GM19025 (cell line): Measurements from ENCODE around the gene FNBP1.

Experiments used
- ATAC-seq: cut with Tn5 transposase; IDR thresholded peaks from one replicate; pipeline ENCODE4 v1.9.1; 2021; ENCODE audit warnings: mild to moderate bottlenecking, low read depth, moderate library complexity; ENCODE audit not compliant: unreplicated experiment

Gene FNBP1

DNA sequence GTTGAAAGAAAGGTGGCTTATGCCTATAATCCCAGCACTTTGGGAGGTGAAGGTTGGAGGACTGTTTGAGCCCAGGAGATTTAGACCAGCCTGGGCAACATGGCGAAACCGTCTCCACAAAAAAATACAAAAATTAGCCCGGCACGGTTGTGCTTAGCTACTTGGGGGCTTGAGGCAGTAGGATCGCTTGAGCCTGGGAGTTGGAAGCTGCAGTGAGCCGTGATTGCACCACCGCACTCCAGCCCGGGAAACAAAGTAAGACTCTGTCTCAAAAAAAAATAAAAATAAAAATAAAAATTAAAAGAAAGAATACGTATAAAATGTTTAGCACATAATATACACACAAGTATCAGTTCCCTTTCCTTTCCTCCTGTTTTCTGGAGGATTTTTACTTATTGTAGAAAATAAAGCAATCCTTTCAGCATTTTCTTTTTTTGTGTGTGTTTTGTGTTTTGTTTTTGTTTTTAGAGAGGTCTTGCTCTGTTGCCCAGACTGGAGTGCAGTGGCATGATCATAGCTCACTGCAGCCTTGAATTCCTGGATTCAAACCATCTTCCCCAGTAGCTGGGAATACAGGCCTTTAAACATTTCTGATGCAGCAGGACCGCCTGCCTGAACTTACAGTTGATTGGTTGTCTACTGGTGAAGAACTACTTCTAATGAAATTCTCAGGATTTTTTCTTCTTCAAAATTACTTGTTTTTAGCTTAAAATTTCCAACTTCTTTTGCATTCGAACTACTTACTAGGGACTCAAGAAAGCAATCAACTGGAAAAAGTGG is 6.6 kb upstream of the FNBP1 start:
- no peak for ATAC-seq

DNA sequence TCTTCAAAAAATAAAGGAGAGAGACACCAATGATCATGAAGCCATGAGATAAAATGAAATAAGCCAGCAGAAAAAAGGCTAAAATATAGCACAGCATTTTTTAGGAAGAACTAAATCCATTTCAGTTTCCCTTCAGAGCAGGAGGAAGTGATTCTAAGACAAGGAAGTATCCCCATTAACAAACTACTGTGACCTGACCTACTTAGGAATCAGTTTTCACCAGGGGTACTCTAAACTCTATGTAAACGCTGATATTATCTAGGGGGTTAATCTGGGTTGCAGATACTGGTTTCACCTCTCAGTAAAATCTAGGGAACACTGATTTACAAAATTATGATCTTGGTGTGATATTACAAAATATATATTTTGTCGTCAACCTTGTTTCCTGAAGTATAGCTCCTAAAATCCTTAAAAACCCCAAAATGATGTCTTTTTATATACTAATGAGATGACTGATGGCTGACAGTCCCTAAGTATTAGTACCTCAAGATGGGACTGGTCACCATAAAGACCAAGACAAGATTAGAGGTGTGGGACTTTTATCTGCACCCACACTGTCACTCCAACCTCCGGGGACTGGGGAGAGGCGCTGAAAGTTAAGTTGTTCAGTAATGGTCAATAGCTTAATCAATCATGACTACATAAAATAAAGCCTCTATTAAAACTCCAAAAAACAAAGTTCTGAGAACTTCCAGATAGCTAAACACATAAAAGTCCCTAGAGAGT is 2.9 kb upstream of the FNBP1 start:
- ATAC-seq, result no peak

DNA sequence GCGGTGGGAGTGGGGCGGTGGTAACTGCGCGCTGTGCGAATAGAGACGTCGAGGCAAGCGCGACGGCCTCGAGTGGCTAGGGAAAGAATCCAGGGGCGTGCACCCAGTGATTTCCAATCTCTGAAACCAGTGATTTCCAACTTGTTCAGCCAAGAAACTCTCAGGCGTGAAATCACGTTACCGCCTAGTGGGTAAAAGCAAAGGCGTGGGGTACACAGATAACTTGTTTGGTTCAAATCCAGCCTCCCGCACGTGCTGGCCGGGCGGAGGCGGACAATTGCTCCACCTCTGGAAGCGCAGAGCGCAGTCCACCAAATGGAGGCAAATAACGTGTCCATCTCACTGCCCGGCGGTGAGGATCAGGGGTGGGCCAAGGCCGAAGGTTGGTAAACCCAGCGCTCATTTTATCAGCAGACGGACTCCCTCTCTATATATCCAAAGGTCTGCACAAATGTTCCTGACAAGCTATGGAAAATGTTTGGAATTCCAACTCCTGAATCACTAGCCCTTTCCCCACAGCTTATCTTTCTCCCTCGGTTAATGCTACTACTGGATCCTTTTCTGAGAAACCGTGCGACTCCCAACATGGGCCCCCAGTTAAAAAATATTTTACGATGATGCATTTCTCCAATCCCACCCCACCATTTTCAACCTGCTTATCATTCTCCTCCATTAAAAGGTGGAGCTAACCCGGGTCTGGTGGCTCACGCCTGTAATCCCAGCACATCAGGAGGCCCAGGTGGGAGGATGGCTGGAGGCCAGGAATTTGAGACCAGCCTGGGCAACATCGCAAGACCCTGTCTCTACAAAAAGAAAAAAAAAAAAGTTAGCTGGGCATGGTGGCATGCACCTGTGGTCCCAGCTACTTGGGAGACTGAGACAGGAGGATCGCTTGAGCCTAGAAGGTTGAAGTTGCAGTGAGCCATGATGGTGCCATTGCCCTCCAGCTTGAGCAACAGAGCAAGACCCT is 950 bp upstream of the FNBP1 start:
- no peak for ATAC-seq

DNA sequence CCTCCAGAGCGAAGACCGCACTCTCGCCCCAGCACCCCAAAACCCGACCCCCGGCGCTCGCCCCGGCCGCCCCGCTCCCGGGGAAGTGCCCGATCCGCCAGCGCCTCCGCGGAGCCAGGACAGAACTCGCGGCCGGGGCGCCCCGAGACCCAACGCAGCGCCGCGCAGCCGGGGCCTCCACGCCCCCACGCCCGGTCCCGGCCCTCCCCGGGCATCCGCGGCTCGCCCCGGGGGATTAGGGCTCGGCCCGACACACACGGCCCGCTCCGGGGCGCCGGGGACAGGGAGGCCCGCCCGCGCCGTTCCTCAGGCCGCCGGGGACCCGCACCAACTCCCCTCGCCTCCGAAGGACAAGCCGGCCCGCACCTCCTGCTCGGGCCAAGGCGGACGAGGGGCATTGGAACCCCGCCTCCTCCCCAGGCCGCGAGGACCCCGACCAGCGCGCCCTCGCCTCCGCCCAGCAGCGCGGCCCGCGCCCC is 544 bp downstream of the FNBP1 start:
- ATAC-seq, result no peak

DNA sequence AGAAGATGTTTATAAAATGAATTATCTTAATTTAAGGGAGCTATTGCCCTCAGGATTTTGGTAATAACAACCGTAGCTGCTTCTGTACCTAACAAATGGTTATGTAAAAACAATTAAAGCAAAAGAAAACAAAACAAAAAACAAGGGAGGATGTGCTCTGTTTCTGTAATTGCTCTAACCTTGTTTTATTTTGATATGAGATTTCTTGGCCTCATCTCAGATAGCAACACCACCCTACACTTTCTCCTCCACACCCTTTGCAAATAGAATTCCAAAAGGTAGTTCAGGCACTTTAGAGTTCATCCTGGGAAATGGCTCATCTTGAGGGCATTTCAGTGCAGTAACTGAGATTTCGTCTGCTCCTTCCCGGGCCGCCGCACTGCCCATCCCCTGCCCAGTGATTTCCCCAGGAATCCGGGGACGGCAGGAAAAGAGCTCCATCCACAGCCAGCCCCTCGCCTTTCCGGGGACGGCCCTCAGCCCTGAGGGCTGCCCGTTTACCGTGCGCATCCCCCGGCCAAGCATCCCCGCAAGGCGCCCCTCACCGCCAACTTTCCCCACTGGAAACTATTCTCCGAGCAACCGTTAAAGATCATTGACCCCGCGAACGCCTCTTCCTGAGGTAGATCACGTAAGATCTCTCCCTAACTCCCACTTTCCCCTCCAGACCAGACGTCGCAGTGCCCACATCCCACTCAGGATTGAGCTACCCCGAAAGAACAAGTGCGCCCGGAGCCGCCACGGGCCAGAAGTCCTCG is 1.2 kb downstream of the FNBP1 start:
- no peak for ATAC-seq

DNA sequence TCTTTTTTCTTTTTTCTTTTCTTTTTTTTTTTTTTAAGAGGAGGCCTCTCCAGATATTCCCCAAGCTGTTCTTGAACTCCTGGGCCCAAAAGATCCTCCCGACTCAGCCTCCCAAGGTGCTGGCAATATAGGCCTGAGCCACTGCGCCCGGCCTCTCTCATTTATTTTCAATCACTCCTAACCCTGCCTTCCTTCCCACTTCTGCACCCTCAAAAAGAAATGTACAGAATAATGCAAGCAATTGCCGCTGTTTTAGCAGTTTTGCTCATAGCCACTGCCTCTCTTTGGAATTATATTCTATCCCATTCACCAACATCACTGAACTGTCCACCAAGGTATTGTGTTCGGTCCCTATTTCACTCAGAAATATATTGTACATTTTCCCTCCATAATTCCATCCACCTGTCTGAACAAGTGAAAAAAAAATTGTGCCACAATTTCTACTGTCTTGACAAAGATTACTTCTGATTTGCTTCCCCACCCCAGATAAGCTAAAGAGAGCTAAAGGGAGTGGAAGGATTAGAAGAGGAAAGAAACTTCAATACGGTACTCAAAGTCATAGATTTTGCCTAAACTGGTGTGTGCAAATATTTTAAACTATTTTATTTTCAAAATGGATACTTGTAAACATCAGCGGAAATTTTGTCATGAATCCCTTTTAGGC is 1.9 kb downstream of the FNBP1 start:
- ATAC-seq, result no peak

DNA sequence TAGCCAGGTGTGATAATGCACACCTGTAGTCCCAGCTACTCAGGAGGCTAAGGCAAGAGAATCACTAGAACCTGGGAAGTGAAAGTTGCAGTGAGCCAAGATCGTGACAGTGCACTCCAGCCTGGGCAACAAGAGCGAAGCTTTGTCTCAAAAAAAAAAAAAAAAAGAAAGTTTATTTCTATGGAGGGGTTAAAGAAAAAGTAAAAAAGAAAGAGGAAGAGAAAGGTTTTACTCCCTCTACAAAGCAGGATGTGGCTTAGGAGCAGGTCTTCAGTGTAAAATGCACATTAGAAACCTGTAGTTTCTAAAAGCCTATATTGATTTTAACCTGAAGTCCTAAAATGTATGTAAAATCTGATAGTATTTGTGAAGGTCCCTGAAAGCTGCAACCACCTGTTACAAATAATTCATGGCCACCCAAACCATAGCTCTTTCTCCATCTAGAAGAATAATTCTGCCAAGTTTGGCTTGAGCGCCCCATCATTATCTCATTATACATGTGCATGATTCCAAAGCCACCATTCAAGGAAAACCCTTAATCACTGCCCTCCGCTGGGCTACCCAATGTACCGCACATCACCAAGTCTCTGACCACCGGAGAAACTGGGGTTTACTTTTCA is 3.4 kb downstream of the FNBP1 start:
- ATAC-seq, result no peak

DNA sequence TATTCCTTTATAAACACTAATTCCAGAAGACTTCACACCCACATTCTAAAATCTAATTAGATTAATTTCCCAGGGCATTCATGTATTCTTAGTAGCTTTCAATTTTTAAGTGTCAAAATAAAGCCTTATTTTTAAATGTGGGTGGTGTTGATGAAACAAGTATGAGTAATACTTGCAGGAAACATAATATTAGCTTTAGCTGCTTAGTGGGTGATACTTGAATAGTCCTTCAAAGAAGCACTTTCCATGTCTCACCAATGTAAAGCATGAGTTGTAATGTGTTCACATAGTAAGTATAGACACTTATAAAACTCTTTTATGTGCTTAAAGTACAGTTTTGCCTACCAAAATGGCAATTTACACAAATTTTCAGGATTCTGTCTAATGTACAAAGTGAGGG is 6.9 kb downstream of the FNBP1 start:
- ATAC-seq, result no peak

DNA sequence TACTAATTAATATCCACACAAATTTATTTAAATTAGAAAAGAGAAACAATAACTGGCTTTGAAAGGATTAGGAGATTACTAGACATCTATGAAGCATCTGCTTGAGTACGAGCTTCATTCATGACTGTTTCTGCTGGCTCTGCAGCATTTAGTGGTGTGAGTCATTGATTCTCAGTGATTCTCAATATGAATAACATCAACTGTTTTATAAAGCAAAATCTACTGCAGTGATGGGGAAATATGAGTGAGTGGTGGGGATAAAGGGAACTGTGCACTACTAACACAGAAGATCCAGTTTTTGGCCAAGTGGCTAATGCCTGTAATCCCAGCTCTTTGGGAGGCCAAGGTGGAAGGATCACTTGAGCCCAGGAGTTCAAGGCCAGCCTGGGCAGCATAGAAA is 8.4 kb downstream of the FNBP1 start:
- no peak for ATAC-seq

DNA sequence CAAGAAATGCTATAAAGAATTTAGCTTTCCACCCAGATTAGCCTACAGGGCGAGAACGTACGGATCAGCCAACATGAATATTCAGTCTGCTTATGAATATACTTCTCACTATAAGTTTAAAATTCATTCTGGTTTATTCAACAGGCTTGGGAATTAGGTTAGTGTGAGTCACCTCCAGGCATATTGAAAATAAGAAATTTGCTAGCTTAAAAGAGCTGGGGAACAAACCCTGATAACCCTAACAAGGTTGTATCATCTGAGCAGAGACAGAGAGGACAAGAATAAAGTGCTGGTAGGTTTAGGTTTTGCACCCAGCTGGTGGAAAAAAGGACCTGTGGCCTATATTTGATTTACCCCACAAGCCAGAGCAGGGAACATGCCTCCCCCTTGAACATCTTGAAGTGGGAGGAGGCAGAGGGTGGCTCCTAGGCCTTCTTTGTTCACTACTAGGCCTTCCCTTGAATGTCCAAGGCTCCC is 12.3 kb downstream of the FNBP1 start:
- ATAC-seq, result no peak

DNA sequence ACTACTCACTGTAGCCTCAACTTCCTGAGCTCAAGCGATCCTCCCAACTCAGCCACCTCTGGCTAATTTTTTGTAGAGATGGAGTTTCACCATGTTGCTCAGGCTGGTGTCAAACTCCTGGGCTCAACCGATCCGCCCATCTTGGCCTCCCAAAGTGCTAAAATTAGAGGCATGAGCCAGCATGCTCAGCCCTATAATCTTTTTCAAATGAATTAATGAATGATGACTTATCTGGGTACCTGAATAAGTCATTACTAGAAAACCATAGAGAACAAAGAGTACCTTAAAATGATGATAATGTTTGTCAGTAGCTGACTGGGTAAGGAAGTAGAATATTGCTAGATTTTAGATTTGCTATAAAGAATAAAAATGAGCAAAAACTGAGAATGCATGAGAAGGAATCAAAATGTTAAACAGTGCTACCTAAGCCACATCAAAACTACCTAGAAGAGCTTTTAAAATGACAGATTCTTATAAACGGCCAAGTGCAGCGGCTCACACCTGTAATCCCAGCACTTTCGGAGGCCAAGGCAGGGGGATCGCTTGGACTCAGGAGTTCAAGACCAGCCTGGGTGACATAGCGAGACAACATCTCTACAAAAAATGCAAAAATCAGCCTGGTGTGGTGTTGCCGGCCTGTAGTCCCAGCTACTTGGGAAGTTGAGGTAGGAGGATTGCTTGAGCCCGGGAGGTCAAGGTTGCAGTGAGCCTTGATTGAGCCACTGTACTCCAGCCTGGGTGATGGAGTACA is 13.6 kb downstream of the FNBP1 start:
- ATAC-seq, result no peak

DNA sequence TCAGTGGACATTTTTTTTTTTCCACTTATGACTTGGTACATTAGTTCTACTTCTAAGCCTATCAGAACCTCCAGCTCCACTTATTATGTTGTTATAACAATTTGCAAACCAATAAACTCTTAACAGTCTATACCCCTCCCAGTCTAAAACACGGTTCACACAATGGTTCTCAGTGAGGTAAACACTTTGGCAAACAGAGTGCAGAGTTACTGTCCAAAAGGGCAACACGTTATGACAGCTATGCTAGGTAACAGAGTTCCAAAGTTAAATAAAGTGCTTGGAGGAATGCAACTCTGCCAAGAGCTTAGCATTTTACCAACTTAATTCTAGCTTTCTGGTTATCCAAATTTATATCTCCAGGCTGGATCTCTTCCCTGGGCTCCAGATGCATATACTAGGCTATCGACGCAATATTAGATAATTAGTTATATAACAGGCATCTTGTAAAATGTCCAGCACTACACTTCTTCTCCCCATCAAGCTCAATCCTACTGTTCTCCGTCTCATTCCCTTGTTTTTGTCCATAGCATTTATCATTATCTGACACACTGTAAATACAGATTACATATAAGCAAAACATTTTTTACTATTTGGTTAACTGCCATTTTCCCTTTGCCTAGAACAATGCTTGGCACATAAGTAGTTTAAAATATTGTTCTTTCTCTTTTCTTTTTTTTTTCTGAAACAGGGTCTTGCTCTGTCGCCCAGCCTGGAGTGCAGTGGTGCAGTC is 14.3 kb downstream of the FNBP1 start:
- ATAC-seq, result no peak

DNA sequence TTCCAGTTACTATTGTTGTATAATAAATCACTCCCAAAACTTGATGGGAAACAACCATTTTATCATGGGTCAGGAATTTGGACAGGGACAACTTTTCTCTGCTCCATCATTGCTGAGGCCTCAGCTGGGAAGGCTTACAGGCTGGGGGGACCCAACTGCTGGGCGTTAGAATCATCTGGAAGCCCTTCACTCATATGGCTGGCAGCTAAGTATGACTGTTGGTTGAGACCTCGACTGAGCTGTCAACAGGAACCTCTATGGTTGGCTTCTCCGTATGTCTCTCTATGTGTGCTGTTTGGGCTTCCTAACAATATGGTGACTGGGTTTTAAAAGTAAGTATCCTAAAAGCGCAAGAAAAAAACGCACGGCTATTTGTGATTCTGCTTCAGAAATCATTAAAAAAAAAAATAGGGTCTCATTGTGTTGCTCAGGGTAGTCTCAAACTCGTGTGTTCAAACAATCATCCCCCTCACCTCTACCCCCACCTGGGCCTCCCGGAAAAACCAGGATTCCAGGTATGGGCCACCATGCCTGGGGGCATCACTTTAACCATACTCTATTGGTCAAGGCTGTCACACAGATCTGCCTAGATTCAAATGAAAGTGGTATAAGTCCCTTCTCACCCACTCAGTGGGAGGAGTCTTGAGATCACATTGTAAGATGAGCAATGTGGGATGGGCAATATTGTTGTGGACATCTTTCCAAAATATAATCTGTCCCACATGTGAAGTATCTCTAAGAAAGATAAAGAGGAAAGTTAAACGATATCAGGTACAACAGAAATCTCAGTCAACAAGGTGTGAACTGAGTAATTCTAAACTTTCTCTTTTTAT is 15.2 kb downstream of the FNBP1 start:
- no peak for ATAC-seq

DNA sequence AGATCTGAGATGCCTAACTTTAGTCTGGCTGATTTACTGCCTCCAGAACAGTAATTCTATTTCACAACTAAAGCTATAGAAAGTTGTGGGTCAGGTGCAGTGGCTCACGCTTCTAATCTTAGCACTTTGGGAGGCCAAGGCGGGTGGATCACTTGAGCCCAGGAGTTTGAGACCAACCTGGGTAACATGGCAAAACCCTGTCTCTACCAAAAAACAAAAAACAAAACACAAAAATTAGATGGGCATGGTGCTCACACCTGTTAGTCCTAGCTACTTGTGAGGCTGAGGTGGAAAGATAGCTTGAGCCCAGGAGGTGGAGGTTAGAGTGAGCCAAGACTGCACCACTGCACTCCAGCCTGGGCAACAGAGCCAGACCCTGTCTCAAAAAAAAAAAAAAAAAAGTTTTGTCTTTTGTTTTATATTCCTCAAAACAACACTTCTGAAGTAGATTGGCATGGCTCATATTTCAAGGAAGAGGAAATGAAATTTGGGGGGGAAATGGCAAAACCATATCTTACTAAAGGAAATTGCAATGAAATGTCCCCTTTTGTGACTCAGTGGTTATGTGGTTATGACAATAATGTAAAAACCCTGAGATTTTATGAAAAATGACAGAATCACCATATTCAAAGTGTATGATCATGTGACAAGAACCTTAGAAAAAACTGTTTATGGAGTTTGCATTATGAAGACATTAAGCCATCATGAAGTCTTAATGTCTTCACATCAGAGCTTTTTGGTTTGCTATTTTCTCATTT is 16.2 kb downstream of the FNBP1 start:
- no peak for ATAC-seq

DNA sequence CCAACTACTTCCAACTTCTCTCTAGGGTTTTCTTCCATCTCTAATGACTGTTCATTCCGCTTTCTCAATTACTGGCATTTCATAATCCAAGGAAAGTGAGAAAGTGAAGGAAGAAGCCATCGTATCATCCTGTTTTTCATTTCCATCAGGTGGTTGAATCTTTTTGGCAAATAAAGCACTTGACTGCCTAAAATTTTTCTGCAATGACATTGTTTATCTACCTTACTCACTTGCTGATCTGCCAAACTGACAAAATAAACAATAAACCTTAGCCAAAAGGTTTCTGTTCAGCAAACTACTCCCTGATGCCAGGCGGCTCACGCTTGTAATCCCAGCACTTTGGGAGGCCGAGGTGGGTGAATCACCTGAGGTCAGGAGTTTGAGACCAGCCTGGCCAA is 18.4 kb downstream of the FNBP1 start:
- no peak for ATAC-seq

DNA sequence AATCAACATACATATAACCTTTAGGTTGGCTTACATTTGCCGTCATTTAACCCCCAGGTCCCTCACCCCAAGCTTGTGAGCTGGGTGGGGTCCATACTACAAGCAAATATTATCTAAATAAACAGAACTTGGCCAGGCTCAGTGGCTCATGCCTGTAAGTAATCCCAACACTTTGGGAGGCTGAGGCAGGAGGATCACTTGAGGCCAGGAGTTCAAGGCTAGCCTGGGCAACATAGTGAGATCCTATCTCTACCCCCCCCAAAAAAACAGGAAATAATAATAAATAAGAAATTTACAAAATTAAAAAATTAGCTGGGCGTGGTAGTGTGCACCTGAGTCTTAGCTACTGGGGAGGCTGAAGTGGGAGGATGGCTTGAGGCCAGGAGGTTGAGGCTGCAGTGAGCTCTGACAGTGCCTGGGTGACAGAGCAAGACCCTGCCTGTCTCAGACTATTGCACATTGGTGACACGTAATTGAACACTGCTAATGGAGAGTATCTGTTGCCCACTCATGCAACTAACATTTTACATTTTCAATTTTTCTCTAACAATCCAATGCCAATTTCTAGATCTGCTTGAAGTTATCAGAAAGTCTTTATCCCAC is 18.9 kb downstream of the FNBP1 start:
- no peak for ATAC-seq
